Left lung (tissue), 10 donors: ENCODE data around the gene C12orf50. TPM values are rescaled to one million over a fixed set of nuclear protein-coding genes. Genes with fewer than 3 reads are reported as not detected.

Experiments used
- ATAC-seq: fragments of 200-7000 bp; cut with Tn5 transposase; one replicate; pipeline ENCODE4 v1.9.1; 2020; ENCODE audit warnings: moderate library complexity
- DNase-seq, 4 donors: peaks; one replicate each; pipeline ENCODE4 v3.0.0-alpha.2; 2013 to 2020
- H3K27ac ChIP-seq, 2 donors: fragments of 200-600 bp; sonication (generic) in 1 of 2; one replicate each; pipeline versions ENCODE4 v1.5.0 to v1.8.0; 2020 to 2021
- H3K27me3 ChIP-seq, 2 donors: fragments of 200-600 bp; sonication (generic) in 1 of 2; one replicate each; pipeline versions ENCODE4 v1.5.0 to v1.8.0; 2020 to 2021
- H3K36me3 ChIP-seq, 2 donors: fragments of 200-600 bp; sonication (generic) in 1 of 2; one replicate each; pipeline versions ENCODE4 v1.5.0 to v1.8.0; 2020 to 2021
- H3K4me1 ChIP-seq, 2 donors: fragments of 200-600 bp; one replicate each; pipeline ENCODE4 v1.8.0; 2021
- H3K4me3 ChIP-seq, 2 donors: fragments of 200-600 bp; sonication (generic) in 1 of 2; one replicate each; pipeline versions ENCODE4 v1.5.0 to v1.8.0; 2020 to 2021; ENCODE audit warnings: mild to moderate bottlenecking in 1 of 2
- H3K9me3 ChIP-seq, 2 donors: fragments of 200-600 bp; sonication (generic) in 1 of 2; one replicate each; pipeline versions ENCODE4 v1.5.0 to v1.8.0; 2020 to 2021
- CTCF ChIP-seq, 2 donors: fragments of 200-600 bp; sonication (generic) in 1 of 2; IDR thresholded peaks; one replicate each; pipeline versions ENCODE4 v1.5.0 to v1.8.0; 2021; ENCODE audit warnings: antibody characterized with exemption in 2 of 2
- intact Hi-C, 2 donors: fragments of 100-400 bp; cut with DNase I; formaldehyde crosslinking; loops; one replicate each; pipeline versions ENCODE4 v1.11.2 to v1.14.2; 2022
- polyA plus RNA-seq, 6 donors: library from polyadenylated mRNA; unstranded; fragments of 120-200 nt; gene quantifications; one replicate each; pipeline ENCODE4 v1.2.1, GENCODE V29; 2013; ENCODE audit not compliant: insufficient read length in 6 of 6
- total RNA-seq, 2 donors: library from RNA; stranded (reverse); fragmentation: NEBNext Ultra II Directional; extraction: Animal tissue kit (Norgen Biotek cat#: 25700); gene quantifications; one replicate each; pipeline ENCODE4 v1.2.1, GENCODE V29; 2021
- donor health status: DM: no; HTN: yes; CAD: no.
- donor health status: DM: no; HTN: no; CAD: no.

C12orf50 gene
- total and polyA plus RNA-seq, 8 donors: 0.12 to 0.65 (median 0.53) TPM; not detected in 1

GRCh38 chr12:88057994-88058718, 29.0 kb upstream of the C12orf50 start:
- Histone ChIP-seq H3K4me1 (no peaks in the 10 kb centered on the region), H3K9me3 (no peaks in the 10 kb centered on the region), H3K27me3 (no peaks in the 10 kb centered on the region), H3K4me3 (no peak overlapping the region), H3K36me3 (peaks cover 0 to 46% of the 10 kb centered on the region in 2 donors), H3K27ac (no peak overlapping the region)
- no peak for TF ChIP-seq CTCF (IDR thresholded peaks at IDR 0.05)
- DNase-seq: no peak
- intact Hi-C loops: no loop called here
- no peak for ATAC-seq

DNA sequence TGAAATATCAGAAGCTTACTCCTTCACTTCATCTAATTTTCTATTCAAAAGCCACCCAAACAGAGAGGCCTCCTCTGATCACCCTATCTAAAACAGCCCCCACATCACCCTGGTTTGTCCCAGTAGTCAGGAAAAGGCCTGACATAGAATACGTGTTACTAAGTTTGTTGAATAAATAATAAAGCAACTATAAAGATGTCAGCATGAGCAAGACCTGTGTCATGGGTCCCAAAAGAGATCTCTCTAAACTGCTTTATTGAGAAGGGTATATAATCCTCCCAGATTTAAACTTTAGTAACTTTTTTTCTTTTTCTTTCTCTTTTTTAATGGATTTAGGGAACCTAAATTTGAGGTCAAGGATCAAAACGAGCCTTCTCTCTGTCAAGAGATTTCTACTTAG, 27.4 kb upstream of the C12orf50 start:
- no peaks in the 10 kb centered on the region for H3K4me1 ChIP-seq
- H3K27ac ChIP-seq: no peak overlapping the region
- intact Hi-C loops: no loop called here
- no peak for TF ChIP-seq CTCF (IDR thresholded peaks at IDR 0.05)
- H3K27me3 ChIP-seq: no peaks in the 10 kb centered on the region
- ATAC-seq (no peak), DNase-seq (no peak)
- H3K36me3 ChIP-seq: peaks cover 0 to 49% of the 10 kb centered on the region in 2 donors
- H3K4me3 ChIP-seq: no peak overlapping the region
- no peaks in the 10 kb centered on the region for H3K9me3 ChIP-seq

GRCh38 chr12:88052686-88053085, 23.5 kb upstream of the C12orf50 start:
- DNase-seq (peak in 1 of 4 donors; percentile 18), ATAC-seq (peak; percentile 77)
- H3K27ac ChIP-seq: no peak overlapping the region
- TF ChIP-seq CTCF (IDR thresholded peaks at IDR 0.05): no peak
- peaks cover 0 to 64% of the 10 kb centered on the region in 2 donors for H3K36me3 ChIP-seq
- intact Hi-C loops: no loop called here
- no peaks in the 10 kb centered on the region for H3K4me1 ChIP-seq
- H3K4me3 ChIP-seq: no peak overlapping the region
- no peaks in the 10 kb centered on the region for H3K9me3 ChIP-seq
- no peaks in the 10 kb centered on the region for H3K27me3 ChIP-seq

- Histone ChIP-seq H3K4me3 (no peak overlapping the region), H3K27ac (no peak overlapping the region), H3K9me3 (no peaks in the 10 kb centered on the region), H3K27me3 (no peaks in the 10 kb centered on the region), H3K36me3 (peaks cover 0 to 57% of the 10 kb centered on the region in 2 donors), H3K4me1 (no peaks in the 10 kb centered on the region)
- intact Hi-C loops: no loop called here
- no peak for DNase-seq
- no peak for ATAC-seq
- no peak for TF ChIP-seq CTCF (IDR thresholded peaks at IDR 0.05)
Measured at GRCh38 chr12:88044035-88044434, 14.8 kb upstream of the C12orf50 start.

DNA sequence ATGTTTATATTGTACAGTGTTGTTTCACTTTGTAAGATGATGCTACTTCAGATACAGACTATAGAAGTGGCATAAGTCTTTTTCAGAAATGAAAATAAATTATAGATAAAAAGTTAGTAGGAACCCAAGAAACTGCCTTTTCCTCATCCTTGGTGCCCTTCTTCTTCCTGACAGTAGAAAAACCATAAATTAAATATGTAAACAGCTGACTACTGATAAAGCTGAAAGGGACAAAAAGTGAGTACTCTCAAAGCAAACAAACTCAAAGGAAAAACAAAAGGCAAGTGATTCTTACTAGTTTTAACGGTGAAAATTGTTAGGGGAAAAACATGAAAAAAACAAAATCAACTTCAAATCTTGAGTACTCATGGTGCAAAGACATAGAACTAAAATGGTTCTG, 8.6 kb upstream of the C12orf50 start:
- no peaks in the 10 kb centered on the region for H3K27me3 ChIP-seq
- H3K9me3 ChIP-seq: no peaks in the 10 kb centered on the region
- peaks cover 9 to 18% of the 10 kb centered on the region in 2 donors for H3K4me1 ChIP-seq
- intact Hi-C loops: no loop called here
- TF ChIP-seq CTCF (IDR thresholded peaks at IDR 0.05): no peak
- H3K27ac ChIP-seq: no peak overlapping the region
- no peak overlapping the region for H3K4me3 ChIP-seq
- ATAC-seq: no peak
- no peak for DNase-seq
- no peaks in the 10 kb centered on the region for H3K36me3 ChIP-seq
